Activated T-helper 1 cell treated with anti-CD3 and anti-CD28 coated beads, Interleukin-12 subunit alpha, Interleukin-12 subunit beta, Interleukin-2, Interleukin-4 antibody, amounts not matched to agents 30 ng/mL and 10 ng/mL and 1 ng/mL, durations not matched to agents 14 hours and 24 hours and 36 hours (primary cell): Measurements from ENCODE around the gene NUP98. TPM values are rescaled to one million over a fixed set of nuclear protein-coding genes. Genes with fewer than 3 reads are reported as not detected.
A peak's percentile ranks its signal among the peaks of the same experiment; 100 is the strongest.

Experiments used
- DNase-seq: peaks from one replicate; pipeline ENCODE4 v3.0.0; 2021; ENCODE audit warnings: low spot score
- H3K27ac Mint-ChIP-seq: one replicate; pipeline ENCODE4 v1.8.0; 2021; ENCODE audit warnings: mild to moderate bottlenecking, mixed read lengths
- H3K27me3 Mint-ChIP-seq: one replicate; pipeline ENCODE4 v1.8.0; 2022; ENCODE audit warnings: mild to moderate bottlenecking, moderate library complexity, mixed read lengths; ENCODE audit not compliant: insufficient read depth
- H3K36me3 Mint-ChIP-seq: one replicate; pipeline ENCODE4 v1.8.0; 2021; ENCODE audit warnings: low read depth, mixed read lengths
- H3K4me1 Mint-ChIP-seq: one replicate; pipeline ENCODE4 v1.8.0; 2021; ENCODE audit warnings: low read depth, mixed read lengths
- H3K4me3 Mint-ChIP-seq: one replicate; pipeline ENCODE4 v1.8.0; 2021; ENCODE audit warnings: mild to moderate bottlenecking, moderate library complexity, mixed read lengths
- H3K9me3 Mint-ChIP-seq: one replicate; pipeline ENCODE4 v1.8.0; 2021; ENCODE audit warnings: mixed read lengths
- intact Hi-C: fragments of 100-400 bp; cut with micrococcal nuclease; formaldehyde crosslinking; loops from one replicate; pipeline ENCODE4 v1.15.1; 2024
- total RNA-seq: library from RNA; stranded (reverse); gene quantifications from 2 replicates; pipeline ENCODE4 v1.2.3, GENCODE V29; 2022

The NUP98 gene
- total RNA-seq, 1 donor from 2014 or later = 122 TPM

GRCh38 chr11:3700910-3701309 lies 96.4 kb downstream of the NUP98 start:
- H3K27me3 Mint-ChIP-seq = no peaks in the 10 kb centered on the region
- peaks cover 43% of the 10 kb centered on the region for H3K36me3 Mint-ChIP-seq
- no peak for DNase-seq
- H3K4me3 Mint-ChIP-seq = no peak overlapping the region
- H3K9me3 Mint-ChIP-seq = no peaks in the 10 kb centered on the region
- H3K27ac Mint-ChIP-seq = no peak overlapping the region
- intact Hi-C loops = no loop called here
- H3K4me1 Mint-ChIP-seq = no peaks in the 10 kb centered on the region

- intact Hi-C loops = no loop called here
Observed at GRCh38 chr11:3700410-3700809, 96.9 kb downstream of the NUP98 start.

GRCh38 chr11:3686751-3687150 lies 110.6 kb downstream of the NUP98 start:
- no peaks in the 10 kb centered on the region for H3K9me3 Mint-ChIP-seq
- H3K27ac Mint-ChIP-seq = no peak overlapping the region
- intact Hi-C loops = no loop called here
- H3K36me3 Mint-ChIP-seq = peaks cover 46% of the 10 kb centered on the region
- no peak for DNase-seq
- peaks cover 8% of the 10 kb centered on the region for H3K4me1 Mint-ChIP-seq
- no peak overlapping the region for H3K4me3 Mint-ChIP-seq
- no peaks in the 10 kb centered on the region for H3K27me3 Mint-ChIP-seq

More at GRCh38 chr11:3700410-3700809, 96.9 kb downstream of the NUP98 start:
- Mint-ChIP-seq H3K4me3 (no peak overlapping the region), H3K4me1 (no peaks in the 10 kb centered on the region), H3K27ac (no peak overlapping the region), H3K9me3 (no peaks in the 10 kb centered on the region), H3K36me3 (peaks cover 46% of the 10 kb centered on the region), H3K27me3 (no peaks in the 10 kb centered on the region)
- no peak for DNase-seq

- Mint-ChIP-seq H3K36me3 (peaks cover 44% of the 10 kb centered on the region), H3K4me3 (no peak overlapping the region), H3K27me3 (no peaks in the 10 kb centered on the region), H3K4me1 (peaks cover 9% of the 10 kb centered on the region), H3K27ac (peak overlapping the region; percentile 23), H3K9me3 (no peaks in the 10 kb centered on the region)
- DNase-seq = no peak
- intact Hi-C loops = no loop called here
Observed at GRCh38 chr11:3685923-3686322, 111.4 kb downstream of the NUP98 start.

GRCh38 chr11:3684819-3685172 lies 112.6 kb downstream of the NUP98 start:
- intact Hi-C loops = loop anchor here (5.0 kb wide), 1 partner anchor 123 kb away; the partner anchor contains the start of gene PGAP2
- H3K4me1 Mint-ChIP-seq = peaks cover 9% of the 10 kb centered on the region
- DNase-seq = no peak
- no peaks in the 10 kb centered on the region for H3K27me3 Mint-ChIP-seq
- no peak overlapping the region for H3K27ac Mint-ChIP-seq
- no peak overlapping the region for H3K4me3 Mint-ChIP-seq
- peaks cover 48% of the 10 kb centered on the region for H3K36me3 Mint-ChIP-seq
- H3K9me3 Mint-ChIP-seq = no peaks in the 10 kb centered on the region

- H3K9me3 Mint-ChIP-seq = no peaks in the 10 kb centered on the region
- intact Hi-C loops = loop anchor here (5.0 kb wide), 1 partner anchor 123 kb away; the partner anchor contains the start of gene PGAP2
- DNase-seq = no peak
- no peaks in the 10 kb centered on the region for H3K27me3 Mint-ChIP-seq
- peaks cover 52% of the 10 kb centered on the region for H3K36me3 Mint-ChIP-seq
- no peak overlapping the region for H3K4me3 Mint-ChIP-seq
- no peak overlapping the region for H3K27ac Mint-ChIP-seq
- H3K4me1 Mint-ChIP-seq = peaks cover 9% of the 10 kb centered on the region
Observed at GRCh38 chr11:3684129-3684818, 113.1 kb downstream of the NUP98 start.

- H3K4me1 Mint-ChIP-seq = peaks cover 9% of the 10 kb centered on the region
- H3K27me3 Mint-ChIP-seq = no peaks in the 10 kb centered on the region
- no peaks in the 10 kb centered on the region for H3K9me3 Mint-ChIP-seq
- H3K4me3 Mint-ChIP-seq = no peak overlapping the region
- peaks cover 59% of the 10 kb centered on the region for H3K36me3 Mint-ChIP-seq
- no peak for DNase-seq
- intact Hi-C loops = loop anchor here (5.0 kb wide), 1 partner anchor 124 kb away; the partner anchor contains the start of gene PGAP2
- no peak overlapping the region for H3K27ac Mint-ChIP-seq
Observed at GRCh38 chr11:3683039-3683438, 114.3 kb downstream of the NUP98 start.

- H3K9me3 Mint-ChIP-seq = no peaks in the 10 kb centered on the region
- H3K27ac Mint-ChIP-seq = no peak overlapping the region
- peaks cover 9% of the 10 kb centered on the region for H3K4me1 Mint-ChIP-seq
- H3K27me3 Mint-ChIP-seq = no peaks in the 10 kb centered on the region
- H3K36me3 Mint-ChIP-seq = peaks cover 54% of the 10 kb centered on the region
- H3K4me3 Mint-ChIP-seq = no peak overlapping the region
- DNase-seq = no peak
- intact Hi-C loops = no loop called here
Observed at GRCh38 chr11:3679077-3679476, 118.3 kb downstream of the NUP98 start.

GRCh38 chr11:3675971-3676370 lies 121.4 kb downstream of the NUP98 start:
- Mint-ChIP-seq H3K4me3 (no peak overlapping the region), H3K36me3 (peaks cover 44% of the 10 kb centered on the region), H3K9me3 (no peaks in the 10 kb centered on the region), H3K4me1 (no peaks in the 10 kb centered on the region), H3K27ac (peak overlapping the region; percentile 19), H3K27me3 (no peaks in the 10 kb centered on the region)
- DNase-seq = no peak
- intact Hi-C loops = no loop called here

GRCh38 chr11:3674189-3674588 lies 123.2 kb downstream of the NUP98 start:
- Mint-ChIP-seq H3K27ac (peak overlapping the region; percentile 9), H3K4me1 (no peaks in the 10 kb centered on the region)

GRCh38 chr11:3671334-3672254 lies 125.8 kb downstream of the NUP98 start, which contains the start of gene CHRNA10:
Gene CHRNA10, minus strand, starts transcription at chr11:3671384. Its CDS starts 72 bp downstream, at chr11:3671312.
- no peak for DNase-seq
- H3K4me3 Mint-ChIP-seq = no peak within 1 kb of the TSS
- H3K27me3 Mint-ChIP-seq = no peaks in the 10 kb centered on the region
- H3K9me3 Mint-ChIP-seq = no peaks in the 10 kb centered on the region
- intact Hi-C loops = no loop called here
- peak within 1 kb of the TSS; percentile 46 for H3K27ac Mint-ChIP-seq
- H3K4me1 Mint-ChIP-seq = no peaks in the 10 kb centered on the region
- H3K36me3 Mint-ChIP-seq = peaks cover 18% of the 10 kb centered on the region

More at GRCh38 chr11:3674189-3674588, 123.2 kb downstream of the NUP98 start:
- no peak for DNase-seq
- intact Hi-C loops = no loop called here
- Mint-ChIP-seq H3K36me3 (peaks cover 32% of the 10 kb centered on the region), H3K4me3 (no peak overlapping the region), H3K9me3 (no peaks in the 10 kb centered on the region), H3K27me3 (no peaks in the 10 kb centered on the region)

- intact Hi-C loops = no loop called here
- Mint-ChIP-seq H3K27me3 (no peaks in the 10 kb centered on the region), H3K4me3 (no peak overlapping the region), H3K4me1 (no peaks in the 10 kb centered on the region), H3K9me3 (no peaks in the 10 kb centered on the region), H3K27ac (no peak overlapping the region), H3K36me3 (peaks cover 13% of the 10 kb centered on the region)
- no peak for DNase-seq
Observed at GRCh38 chr11:3669742-3670183, 127.6 kb downstream of the NUP98 start.

GRCh38 chr11:3669128-3669527 lies 128.2 kb downstream of the NUP98 start:
- no peaks in the 10 kb centered on the region for H3K27me3 Mint-ChIP-seq
- intact Hi-C loops = no loop called here
- no peak for DNase-seq
- H3K9me3 Mint-ChIP-seq = no peaks in the 10 kb centered on the region
- H3K4me1 Mint-ChIP-seq = no peaks in the 10 kb centered on the region
- H3K36me3 Mint-ChIP-seq = peaks cover 12% of the 10 kb centered on the region
- no peak overlapping the region for H3K4me3 Mint-ChIP-seq
- H3K27ac Mint-ChIP-seq = no peak overlapping the region
